HUES6 (cell line): ENCODE results near the gene GRB2.
"Not testable (repeated sequence)": the region's sequence is repeated elsewhere in the genome, so short reads cannot be mapped to it uniquely, and the experiment has no call there.

ENCODE experiments used
- H3K27ac ChIP-seq: 2 replicates; pipeline ENCODE4 v1.7.0; 2013; ENCODE audit warnings: low read depth, mild to moderate bottlenecking, low read length, inconsistent platforms
- H3K27me3 ChIP-seq: 2 replicates; pipeline ENCODE4 v1.6.1; 2013; ENCODE audit warnings: low read length; ENCODE audit not compliant: control insufficient read depth, insufficient read depth
- H3K36me3 ChIP-seq: 2 replicates; pipeline ENCODE4 v1.6.1; 2013; ENCODE audit warnings: low read length; ENCODE audit not compliant: control insufficient read depth, insufficient read depth
- H3K4me1 ChIP-seq: 2 replicates; pipeline ENCODE4 v1.6.1; 2013; ENCODE audit warnings: low read length; ENCODE audit not compliant: control insufficient read depth, insufficient read depth
- H3K4me3 ChIP-seq: 2 replicates; pipeline ENCODE4 v1.5.1; 2013; ENCODE audit warnings: low read depth, low read length
- H3K9ac ChIP-seq: one replicate; pipeline ENCODE4 v1.6.1; 2013; ENCODE audit warnings: mild to moderate bottlenecking, low read length
- H3K9me3 ChIP-seq: 2 replicates; pipeline ENCODE4 v1.6.1; 2013; ENCODE audit warnings: low read depth, low read length; ENCODE audit not compliant: control insufficient read depth, insufficient read depth

GRB2 gene

DNA sequence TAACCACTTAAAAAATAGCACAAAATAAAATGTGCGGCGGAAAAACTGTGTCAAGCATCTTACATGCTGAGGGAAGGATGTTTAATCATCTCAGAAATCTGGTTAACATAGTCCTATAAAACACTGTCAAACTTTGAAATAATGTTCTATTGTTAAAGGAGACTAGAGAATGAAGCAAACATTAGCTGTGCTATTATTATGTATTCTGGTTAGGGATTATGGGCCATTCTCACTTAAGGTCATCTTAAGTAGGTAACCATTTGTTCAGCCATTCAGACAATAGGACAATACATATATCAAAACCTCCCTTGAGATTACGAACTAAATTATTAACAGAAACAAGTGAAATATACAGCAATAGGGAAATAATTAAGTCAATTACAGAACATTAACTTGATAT is 24.7 kb downstream of the GRB2 start:
- no peak overlapping the region for H3K27ac ChIP-seq
- H3K4me3 ChIP-seq = no peak overlapping the region
- no peak overlapping the region for H3K9ac ChIP-seq
- no peaks in the 10 kb centered on the region for H3K9me3 ChIP-seq
- H3K36me3 ChIP-seq = peaks cover 5% of the 10 kb centered on the region; the same call in 1 of the 2 replicates
- no peaks in the 10 kb centered on the region for H3K27me3 ChIP-seq
- peaks cover 21% of the 10 kb centered on the region; the same call in 1 of the 2 replicates for H3K4me1 ChIP-seq

DNA sequence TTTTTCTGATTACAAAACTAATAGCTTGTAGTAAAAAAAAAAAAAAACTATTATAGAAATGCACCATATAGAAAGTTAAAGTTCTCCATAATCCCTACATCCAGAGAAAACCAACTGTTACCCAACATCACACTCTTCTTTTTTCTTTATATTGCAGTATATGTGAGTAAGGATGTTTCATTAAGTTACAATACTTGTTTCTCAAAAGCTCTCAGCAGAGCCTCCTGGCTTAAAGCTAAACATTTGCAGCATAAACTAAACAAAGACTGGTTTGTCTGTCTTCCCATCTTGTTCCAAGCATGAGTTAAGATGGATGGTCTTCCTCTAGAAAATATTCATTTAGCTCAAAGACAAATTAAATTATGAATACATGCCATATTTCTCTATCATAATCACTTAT is 25.2 kb downstream of the GRB2 start:
- peaks cover 7% of the 10 kb centered on the region; the same call in 1 of the 2 replicates for H3K36me3 ChIP-seq
- no peaks in the 10 kb centered on the region for H3K9me3 ChIP-seq
- H3K9ac ChIP-seq = no peak overlapping the region
- peaks cover 21% of the 10 kb centered on the region; the same call in 1 of the 2 replicates for H3K4me1 ChIP-seq
- H3K4me3 ChIP-seq = no peak overlapping the region
- no peaks in the 10 kb centered on the region for H3K27me3 ChIP-seq
- no peak overlapping the region for H3K27ac ChIP-seq

DNA sequence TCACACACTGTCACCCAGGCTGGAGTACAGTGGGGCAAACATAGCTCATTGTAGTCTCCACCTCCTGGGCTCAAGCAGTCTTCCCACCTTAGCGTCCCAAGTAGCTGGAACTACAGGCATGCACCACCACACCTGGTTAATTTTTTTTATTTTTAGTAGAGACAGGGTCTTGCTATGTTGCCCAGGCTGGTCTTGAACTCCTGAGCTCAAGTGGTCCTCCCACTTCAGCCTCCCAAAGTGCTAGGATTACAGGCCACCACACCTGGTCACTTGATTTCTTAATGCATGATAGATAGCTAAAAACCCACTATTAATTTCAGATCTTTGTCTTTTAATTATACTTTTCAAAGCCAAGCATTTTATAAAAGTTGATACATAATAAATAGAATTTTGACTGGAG is 26.1 kb downstream of the GRB2 start:
- H3K9ac ChIP-seq, H3K27ac ChIP-seq, H3K4me3 ChIP-seq, H3K27me3 ChIP-seq, H3K9me3 ChIP-seq: not testable (repeated sequence)
- Histone ChIP-seq H3K4me1 (peaks cover 19% of the 10 kb centered on the region; the same call in 1 of the 2 replicates), H3K36me3 (peaks cover 15% of the 10 kb centered on the region; the same call in 1 of the 2 replicates)

DNA sequence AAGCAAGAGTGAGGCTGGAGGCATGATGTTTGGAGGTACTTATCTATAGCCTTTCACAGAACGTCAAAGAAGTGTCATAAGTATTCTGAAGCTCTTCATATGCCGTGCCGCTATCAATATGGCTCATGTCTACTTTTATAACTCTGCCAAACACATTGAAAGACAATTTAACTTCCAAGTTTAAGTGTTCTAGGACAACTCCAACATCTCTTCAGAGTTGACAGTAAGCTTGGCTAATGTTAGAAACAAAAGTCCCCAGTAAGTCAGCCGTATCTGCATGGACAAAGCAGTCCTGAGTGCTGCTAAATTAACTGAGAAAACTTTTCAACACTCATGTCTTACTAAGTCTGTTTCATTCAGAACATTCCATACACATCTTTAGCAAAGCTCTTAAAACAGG is 32.2 kb downstream of the GRB2 start:
- H3K27ac ChIP-seq = no peak overlapping the region

DNA sequence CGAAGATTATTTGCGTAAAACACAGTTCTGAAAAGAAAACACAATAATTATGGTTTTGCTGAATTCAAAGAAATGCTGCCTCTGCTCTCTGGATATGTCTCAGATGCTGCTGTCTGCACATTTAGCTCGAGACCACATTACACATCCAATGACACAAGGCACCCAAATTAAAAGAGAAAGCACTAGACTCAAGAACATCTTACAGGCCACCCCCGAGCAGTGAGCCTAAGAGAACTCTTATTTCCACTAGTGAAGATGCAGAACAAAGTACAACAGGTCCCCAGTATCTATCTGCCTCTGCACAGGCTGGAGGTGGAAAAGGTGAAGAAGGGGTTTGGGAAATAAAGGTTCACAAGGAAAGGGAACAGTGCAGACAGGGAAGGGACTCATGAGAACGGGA is 33.5 kb downstream of the GRB2 start:
- Histone ChIP-seq H3K27ac (no peak overlapping the region), H3K9ac (no peak overlapping the region), H3K27me3 (no peaks in the 10 kb centered on the region), H3K4me3 (no peak overlapping the region), H3K9me3 (no peaks in the 10 kb centered on the region), H3K36me3 (peaks cover 16% of the 10 kb centered on the region; the same call in 1 of the 2 replicates), H3K4me1 (peaks cover 38% of the 10 kb centered on the region)

More for the DNA sequence above, 32.2 kb downstream of the GRB2 start:
- Histone ChIP-seq H3K9me3 (no peaks in the 10 kb centered on the region), H3K27me3 (no peaks in the 10 kb centered on the region), H3K9ac (no peak overlapping the region), H3K36me3 (peaks cover 16% of the 10 kb centered on the region; the same call in 1 of the 2 replicates), H3K4me1 (peaks cover 28% of the 10 kb centered on the region), H3K4me3 (no peak overlapping the region)

DNA sequence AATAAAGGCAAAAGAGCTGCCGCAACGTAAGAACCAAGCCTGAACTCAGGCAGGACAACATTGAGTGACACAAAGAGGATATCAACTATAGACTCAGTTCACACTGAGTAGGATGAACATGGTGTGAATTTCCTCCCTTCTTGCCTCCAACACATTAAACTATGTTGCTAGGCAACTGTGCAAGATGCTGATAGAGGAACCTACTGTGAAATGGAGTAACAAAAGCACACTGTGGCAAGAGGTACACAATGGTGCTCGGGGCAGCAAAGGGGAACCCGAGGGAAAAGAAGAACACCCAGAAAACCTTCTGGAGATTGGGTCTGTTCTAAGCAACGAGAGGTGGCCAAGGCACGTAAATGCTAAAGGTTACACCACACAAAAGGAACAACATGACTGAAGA is 34.1 kb downstream of the GRB2 start:
- no peak overlapping the region for H3K4me3 ChIP-seq
- peaks cover 38% of the 10 kb centered on the region for H3K4me1 ChIP-seq
- H3K36me3 ChIP-seq = peaks cover 12% of the 10 kb centered on the region; the same call in 1 of the 2 replicates
- no peak overlapping the region for H3K9ac ChIP-seq
- H3K9me3 ChIP-seq = no peaks in the 10 kb centered on the region
- H3K27ac ChIP-seq = no peak overlapping the region
- no peaks in the 10 kb centered on the region for H3K27me3 ChIP-seq

- Histone ChIP-seq H3K9me3 (no peaks in the 10 kb centered on the region), H3K27ac (no peak overlapping the region), H3K4me3 (no peak overlapping the region), H3K9ac (no peak overlapping the region), H3K4me1 (peaks cover 38% of the 10 kb centered on the region), H3K27me3 (no peaks in the 10 kb centered on the region), H3K36me3 (0 out of 2 replicates have a peak, but pooled peaks cover 10% of the 10 kb centered on the region)
Measured at GRCh38 chr17:75370286-75370915, 35.1 kb downstream of the GRB2 start.

GRCh38 chr17:75367838-75368789 is 37.4 kb downstream of the GRB2 start:
- not testable (repeated sequence) for H3K27me3 ChIP-seq, H3K9ac ChIP-seq, H3K4me3 ChIP-seq, H3K9me3 ChIP-seq, H3K27ac ChIP-seq, H3K36me3 ChIP-seq
- peaks cover 38% of the 10 kb centered on the region for H3K4me1 ChIP-seq

DNA sequence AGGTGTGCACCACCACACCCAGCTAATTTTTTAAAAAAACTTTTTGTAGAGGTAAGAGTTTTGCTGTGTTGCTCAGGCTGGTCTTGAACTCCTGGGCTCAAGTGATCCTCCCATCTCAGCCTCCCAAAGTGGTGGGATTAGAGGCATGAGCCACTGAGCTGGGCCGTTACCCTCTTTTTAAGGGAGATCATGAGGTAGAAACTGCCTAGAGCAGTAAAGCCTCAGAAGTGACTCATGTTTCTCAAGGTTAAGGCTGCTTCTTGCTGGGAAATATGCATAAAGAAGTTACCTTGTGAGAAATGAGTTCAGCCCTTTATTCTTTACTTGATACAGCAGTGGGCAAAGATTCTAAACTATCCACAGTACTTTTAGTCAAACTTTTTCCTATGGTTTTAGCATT is 38.2 kb downstream of the GRB2 start:
- Histone ChIP-seq H3K36me3 (no peaks in the 10 kb centered on the region), H3K9me3 (no peaks in the 10 kb centered on the region), H3K27me3 (no peaks in the 10 kb centered on the region), H3K4me1 (peaks cover 36% of the 10 kb centered on the region), H3K27ac (no peak overlapping the region), H3K9ac (no peak overlapping the region), H3K4me3 (no peak overlapping the region)

- no peaks in the 10 kb centered on the region for H3K27me3 ChIP-seq
- peaks cover 27% of the 10 kb centered on the region; the same call in 1 of the 2 replicates for H3K4me1 ChIP-seq
- no peak overlapping the region for H3K4me3 ChIP-seq
- no peak overlapping the region for H3K9ac ChIP-seq
- H3K9me3 ChIP-seq = no peaks in the 10 kb centered on the region
- no peaks in the 10 kb centered on the region for H3K36me3 ChIP-seq
- H3K27ac ChIP-seq = no peak overlapping the region
Measured at GRCh38 chr17:75366432-75366831, 39.0 kb downstream of the GRB2 start.

DNA sequence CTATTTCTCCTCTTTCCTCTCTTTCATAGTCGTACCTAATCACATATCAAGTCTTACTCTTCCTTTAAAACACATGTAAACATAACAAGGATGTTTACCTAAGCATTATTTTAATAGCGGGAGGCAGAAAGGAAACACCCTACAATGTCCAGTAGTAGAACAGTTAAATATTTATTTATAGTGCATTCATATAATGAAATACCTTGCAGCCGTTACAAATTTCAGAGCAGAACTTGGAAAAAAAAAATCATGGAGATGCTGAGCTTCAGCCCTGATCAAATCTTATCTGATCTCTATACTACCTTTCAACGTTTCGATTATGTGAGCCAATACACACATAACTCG is 39.6 kb downstream of the GRB2 start:
- H3K4me1 ChIP-seq = peaks cover 24% of the 10 kb centered on the region; the same call in 1 of the 2 replicates
- no peak overlapping the region for H3K27ac ChIP-seq
- H3K9ac ChIP-seq = no peak overlapping the region
- no peak overlapping the region for H3K4me3 ChIP-seq
- H3K27me3 ChIP-seq = no peaks in the 10 kb centered on the region
- no peaks in the 10 kb centered on the region for H3K9me3 ChIP-seq
- H3K36me3 ChIP-seq = no peaks in the 10 kb centered on the region
